HPDE6-E6E7 (cell line): ENCODE results near the gene CD48.
"Not testable (repeated sequence)": the region's sequence is repeated elsewhere in the genome, so short reads cannot be mapped to it uniquely, and the experiment has no call there.

ENCODE experiments used
- DNase-seq: peaks from one replicate; pipeline ENCODE4 v3.0.0; 2011; ENCODE audit warnings: missing footprints; ENCODE audit errors: extremely low spot score

CD48 gene

DNA sequence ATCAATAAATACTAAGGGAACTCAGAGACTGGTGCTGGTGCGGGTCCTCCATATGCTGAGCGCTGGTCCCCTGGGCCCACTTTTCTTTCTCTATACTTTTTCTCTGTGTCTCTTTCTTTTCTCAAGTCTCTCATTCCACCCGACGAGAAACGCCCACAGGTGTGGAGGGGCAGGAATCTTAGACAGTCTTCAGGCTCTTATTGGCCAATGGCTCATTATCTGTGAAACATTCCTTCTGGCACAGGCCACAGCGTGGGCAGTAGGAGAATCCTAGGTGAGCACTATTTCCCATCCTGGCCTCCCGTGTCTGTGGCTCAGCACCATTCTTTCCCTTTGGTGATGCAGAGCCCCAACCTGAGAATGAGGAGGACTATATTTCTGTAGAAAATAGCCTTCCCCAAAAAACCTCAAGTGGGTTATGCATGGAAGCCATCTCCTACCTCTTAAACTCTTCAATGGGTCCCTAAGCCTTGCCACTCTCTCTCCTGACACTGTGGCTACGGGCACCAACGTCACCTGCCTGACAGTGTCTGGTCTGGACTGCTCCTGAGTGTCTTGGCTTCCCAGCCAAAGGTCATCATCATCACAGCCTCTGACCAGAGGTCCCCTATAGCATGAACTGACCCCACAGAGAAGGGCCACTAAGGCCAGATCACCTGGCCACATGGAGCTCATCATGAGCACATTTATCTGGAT, 58.5 kb downstream of the CD48 start:
- DNase-seq: no peak

DNA sequence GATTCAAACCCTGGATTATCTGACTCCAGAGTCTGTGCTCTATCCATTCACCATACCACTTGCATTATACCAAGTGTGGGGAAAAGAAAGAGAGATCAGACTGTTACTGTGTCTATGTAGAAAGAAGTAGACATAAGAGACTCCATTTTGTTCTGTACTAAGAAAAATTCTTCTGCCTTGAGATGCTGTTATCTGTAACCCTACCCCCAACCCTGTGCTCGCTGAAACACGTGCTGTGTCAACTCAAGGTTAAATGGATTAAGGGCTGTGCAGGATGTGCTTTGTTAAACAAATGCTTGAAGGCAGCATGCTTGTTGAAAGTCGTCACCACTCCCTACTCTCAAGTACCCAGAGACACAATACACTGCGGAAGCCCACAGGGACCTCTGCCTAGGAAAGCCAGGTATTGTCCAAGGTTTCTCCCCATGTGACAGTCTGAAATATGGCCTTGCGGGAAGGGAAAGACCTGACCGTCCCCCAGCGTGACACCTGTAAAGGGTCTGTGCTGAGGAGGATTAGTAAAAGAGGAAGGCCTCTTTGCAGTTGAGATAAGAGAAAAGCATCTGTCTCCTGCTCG, 59.5 kb downstream of the CD48 start:
- DNase-seq: not testable (repeated sequence)

DNA sequence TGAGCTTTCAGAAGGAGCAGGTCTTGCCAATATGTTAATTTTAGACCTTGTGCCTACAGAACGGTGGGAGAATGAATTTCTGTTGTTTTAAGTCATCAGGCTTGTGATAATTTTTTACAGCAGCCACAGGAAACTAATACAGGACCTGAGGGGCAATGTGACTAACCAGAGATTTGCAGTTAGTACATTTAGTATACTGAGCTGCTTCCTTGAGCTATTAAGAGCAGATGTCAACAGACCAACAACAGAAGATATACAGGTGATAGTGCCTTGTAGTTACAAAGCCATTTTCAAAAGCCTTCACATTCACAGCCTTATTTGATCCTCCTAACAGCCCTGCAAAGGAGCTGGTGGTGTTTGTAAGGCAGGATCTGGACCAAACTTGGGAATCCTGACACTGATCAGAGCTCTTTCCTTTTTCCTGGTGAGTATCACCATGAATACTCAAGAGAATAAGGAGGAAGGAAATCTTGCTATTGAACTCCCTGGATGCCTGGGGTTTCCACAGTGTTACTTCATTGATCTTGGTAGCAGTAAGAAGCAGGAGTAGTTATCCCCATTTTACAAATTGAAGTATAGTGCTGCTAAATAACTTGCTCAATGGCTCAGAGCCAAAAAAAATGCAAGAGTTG, 60.1 kb downstream of the CD48 start:
- DNase-seq: no peak

DNA sequence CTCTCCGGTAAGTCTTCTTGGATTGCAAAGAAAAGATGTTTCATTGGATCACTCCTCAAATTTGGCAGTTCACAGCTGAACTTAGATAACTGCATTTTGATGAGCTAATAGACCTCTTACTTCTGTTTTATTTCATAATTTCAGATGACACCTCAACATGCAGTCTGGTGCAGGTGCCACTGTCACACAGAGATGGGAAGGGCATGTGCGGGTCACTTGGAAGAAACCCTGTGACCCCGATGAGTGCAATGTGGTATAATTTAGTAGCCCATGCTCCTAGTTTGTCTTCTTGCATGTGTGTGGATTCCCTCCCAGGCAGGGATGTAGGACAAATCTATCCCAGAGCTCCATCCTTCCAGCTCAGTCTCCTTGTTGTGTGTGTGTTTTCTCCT, 64.3 kb downstream of the CD48 start:
- DNase-seq: no peak

DNA sequence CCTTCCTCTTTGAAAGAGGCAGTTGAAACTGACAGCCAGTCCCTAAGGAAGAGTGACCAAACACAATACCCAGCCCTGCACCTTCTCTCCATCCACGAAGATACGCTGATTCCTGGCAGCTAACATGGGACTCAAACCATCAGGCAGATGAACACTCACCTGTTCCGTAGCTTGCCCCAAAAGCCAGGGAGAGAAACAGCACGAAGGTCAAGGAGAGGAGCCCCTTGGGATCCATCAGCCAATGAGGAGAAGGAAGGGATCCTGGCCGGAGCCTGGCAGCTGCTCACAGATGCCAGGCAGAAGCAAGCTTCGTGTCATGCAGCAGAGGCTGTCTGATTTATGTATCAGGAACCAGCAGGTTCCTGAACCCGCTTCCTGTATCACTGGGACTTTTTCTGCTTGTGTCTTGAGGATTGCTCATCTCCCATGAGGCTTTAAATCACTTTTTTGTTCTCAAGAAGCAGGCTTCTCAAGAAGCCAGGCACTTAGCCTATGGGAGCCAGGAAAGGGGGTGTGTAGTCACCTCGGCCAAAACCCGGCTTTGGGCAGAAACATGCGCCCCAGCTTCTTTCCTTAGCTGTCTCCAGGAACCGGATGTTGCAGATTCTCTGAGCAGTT, 64.8 kb downstream of the CD48 start, which contains the start of gene SLAMF1:
SLAMF1 (minus strand) TSS at position 334 of the 618 bp plus-strand sequence; CDS start at position 235, 99 bp downstream.
- no peak for DNase-seq

DNA sequence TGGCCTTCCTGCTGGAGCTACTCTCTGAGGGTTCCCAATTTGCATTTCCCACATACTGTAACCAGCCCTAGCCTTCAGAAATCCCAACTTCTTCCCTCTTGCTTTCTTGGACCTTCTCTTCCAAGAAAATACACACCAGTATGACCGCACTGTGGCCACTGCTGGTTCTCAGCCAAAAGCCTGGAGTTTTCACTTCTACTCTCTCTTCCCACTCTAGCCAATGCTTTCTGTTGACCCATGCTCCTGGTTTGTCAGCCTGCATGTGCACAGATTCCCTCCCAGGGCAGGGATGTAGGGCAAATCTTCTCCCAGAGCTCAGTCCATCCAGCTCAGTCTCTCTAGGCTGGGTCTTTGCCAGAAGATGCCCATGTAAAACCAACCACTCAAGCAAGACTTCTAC, 65.4 kb downstream of the CD48 start:
- DNase-seq: no peak

DNA sequence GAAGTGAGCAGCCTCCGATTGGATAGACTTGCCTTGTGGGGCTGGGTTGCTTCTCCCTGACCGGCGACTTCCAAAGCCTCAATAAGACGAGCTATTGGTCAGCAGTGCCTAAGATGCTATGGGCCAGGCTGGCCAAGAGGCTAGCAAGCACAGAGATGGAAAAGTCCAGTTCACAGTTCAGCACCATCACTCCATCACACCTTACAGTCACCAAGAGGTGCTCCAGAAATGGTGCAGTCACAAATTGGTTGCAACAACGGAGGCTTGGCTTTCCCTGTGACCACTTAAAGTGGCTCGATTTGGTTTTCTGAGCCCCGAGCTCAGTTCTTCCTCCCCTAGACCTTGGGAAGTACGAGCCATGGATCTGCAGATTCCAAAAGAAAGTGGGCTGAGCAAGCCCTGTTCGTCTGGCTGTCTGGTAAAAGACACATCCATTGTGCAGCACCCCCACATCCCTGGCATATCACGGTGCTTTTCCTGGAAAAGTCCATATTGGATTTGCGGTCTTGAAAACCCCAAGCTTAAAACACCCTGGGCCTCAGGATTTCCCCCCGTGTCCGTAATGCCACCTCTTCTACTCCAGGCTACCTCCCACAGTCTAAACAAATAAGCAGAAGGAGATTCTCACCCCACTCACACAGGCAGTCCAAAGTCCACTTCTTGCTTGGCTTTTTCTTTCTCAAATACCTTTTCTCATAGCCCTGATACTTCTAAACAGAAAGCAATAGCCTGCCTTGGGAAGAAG, 66.1 kb downstream of the CD48 start:
- no peak for DNase-seq

DNA sequence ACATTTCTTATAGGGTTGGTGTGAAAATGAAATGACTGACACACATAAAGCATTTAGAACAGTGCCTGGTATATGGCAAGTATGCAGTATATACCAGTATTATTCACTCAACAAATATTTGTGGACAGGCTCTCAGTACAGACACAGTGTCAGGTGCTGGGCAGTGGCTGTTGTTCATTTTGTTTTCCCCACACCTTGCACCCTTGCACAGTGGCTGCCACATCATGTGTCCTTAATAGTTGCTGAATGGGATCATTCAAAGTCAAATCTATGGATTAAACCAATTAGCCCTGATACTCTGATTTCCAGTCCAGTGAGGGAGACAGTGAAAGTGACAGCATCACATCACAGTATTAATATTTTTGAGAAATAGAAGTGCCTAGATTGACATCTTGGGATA, 67.2 kb downstream of the CD48 start:
- no peak for DNase-seq

DNA sequence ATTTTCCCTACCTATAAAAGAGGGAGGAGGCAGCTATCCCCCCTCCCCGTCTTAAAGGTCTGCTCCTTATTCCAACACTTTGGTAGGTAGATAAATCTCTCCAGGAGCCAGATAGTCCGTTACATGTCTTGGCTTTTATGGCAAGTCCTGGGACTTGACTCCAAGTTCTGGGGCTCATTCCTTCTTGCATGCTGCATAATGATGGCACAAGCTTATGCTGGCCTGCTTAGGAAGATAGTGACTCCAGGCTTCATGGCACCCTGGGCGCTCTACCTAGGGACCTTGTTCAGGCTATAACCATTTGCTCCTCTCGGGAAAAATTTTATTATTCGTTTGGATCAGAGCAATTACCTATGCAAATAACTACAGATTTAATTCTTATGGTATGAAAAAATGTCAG, 68.5 kb downstream of the CD48 start:
- DNase-seq: no peak

DNA sequence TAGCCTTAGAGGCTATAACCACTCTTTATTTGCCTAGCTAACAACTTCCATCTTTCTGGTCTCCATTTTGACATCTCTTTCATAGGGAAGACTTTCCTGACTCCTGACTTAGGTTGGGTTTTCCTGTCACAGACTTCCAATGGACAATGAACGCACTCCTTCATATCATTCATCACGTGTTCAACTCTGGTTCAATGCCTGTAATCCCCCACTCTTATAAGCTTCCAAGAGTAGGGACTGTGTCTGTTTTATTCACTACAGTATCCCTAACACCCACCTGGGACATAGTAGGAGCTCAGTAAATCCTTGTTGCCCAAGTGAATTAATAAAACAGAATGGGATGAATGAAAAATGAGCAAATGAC, 69.4 kb downstream of the CD48 start:
- DNase-seq: no peak

DNA sequence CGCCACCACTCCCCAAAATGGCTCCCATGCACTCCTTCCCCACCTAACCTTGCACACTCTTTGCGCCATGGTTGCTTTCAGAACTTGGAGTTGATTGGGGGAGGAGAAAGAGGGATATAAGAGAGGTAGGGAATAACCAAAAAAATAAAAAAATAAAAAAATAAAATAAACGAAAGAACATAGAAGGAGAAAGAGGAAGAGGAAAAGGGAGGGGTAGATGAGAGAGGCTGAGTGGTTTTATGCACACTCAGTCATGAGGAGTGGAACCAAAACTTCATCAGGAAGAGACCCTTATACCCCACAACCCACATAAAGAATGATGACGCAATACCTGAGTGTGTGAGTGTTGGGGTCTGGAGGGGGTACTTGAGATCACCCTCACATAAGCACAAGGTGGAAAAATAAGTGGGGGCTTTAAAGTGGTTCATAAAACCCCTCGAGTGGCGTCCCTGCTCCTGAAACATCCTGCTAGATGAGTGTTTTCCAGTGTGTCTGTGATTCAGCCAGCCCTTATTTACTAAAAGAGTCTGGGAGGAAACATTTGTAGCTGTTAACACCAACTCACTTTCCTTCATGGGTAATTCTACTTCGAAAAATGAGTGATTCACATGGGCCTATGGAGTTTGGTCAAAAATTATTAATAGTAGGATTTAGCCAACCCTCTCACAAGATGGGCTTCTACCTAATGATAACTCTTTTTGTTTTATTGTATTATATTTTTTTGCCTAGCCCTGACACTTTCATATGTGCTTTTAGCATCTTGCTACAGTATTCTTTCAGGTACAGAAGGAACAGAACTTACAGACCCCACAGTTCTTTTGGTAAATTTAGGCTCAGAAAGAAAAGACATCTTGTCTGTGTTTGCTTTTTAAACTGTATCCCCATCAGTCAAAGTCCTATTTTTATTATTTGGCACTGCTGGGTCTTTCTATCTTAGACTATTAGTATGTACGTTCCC, 70.0 kb downstream of the CD48 start:
- no peak for DNase-seq

DNA sequence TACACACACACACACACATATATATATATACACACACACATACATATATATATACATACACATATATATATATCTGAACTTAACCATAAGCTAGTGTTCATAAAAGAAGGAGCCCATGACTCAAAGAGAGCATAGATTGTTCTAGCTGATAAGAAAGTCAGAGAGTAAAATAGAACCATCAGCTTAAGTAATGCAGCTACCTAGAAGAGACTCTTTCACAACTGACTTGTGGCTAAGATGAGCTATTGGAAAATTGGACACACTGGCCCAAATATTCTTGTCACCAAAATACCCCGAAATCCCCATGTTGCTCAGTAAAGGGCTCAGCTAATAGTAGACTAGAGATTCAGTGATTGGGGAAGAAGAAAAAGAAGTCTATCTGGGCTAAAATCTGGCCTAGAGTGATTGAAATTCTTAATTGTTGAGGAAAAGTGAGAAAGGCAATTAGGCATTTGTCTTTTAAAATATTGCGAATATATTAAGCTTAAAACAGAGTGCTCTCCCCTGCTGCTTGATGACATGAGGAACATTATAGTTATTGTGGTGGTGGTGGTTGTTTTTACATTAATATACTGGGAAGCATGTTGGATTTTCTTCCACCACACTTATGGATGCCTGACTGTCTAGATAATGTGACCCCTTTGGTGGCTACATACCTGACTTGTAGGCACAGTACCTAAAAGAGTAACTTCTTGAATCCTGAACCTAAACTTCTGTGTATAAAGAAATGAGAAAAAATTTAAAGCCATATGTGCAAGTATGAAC, 71.1 kb downstream of the CD48 start:
- no peak for DNase-seq

DNA sequence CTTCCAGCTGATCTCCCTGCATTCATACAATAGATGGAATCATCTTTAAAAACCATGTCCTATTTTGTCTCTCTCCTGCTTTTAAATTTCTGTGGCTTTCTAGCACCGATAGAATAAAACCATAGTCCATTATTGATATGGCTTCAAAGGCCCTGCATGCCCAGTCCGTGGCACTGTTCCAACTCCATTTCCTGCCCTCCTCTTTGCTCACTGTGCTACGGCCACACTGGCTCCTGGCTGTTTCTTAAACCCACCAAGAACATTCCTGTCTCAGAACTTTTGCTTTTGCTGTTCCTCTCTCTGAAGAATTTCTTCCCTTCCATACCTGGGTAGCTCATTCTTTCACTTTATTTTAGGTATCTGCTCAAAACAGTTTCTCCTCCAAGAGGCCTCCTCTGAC, 72.0 kb downstream of the CD48 start:
- no peak for DNase-seq

DNA sequence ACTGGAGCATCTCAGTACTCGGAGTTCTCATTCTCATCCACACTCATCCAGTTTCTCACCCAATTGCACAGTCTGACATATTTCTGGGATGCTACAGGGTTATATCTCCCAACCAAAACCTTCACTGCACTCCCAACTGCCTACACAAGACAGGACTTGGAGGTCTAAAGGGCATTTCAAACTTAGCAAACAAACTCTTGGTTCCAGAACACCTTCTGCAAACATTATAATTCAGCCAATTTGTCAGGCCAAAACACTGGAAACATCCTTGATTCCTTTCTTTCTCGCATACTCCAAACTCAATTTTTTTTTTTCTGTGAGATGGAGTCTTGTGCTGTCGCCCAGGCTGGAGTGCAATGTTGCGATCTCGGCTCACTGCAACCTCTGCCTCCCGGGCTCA, 72.7 kb downstream of the CD48 start:
- no peak for DNase-seq

DNA sequence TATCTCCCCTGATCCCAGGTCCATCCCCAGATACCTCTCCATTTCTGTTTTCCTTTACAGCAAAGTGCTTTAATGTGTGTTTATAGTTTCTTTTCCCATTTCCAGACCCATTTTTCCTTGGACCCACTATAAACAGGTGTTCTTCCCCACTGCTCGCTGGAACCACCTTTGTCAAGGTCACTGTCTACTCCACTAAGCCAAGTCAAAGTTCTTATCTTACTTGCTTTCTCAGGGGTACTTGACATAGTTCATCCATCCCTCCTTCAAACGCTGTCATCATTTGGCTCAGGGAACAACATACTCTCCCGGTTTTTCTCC, 73.1 kb downstream of the CD48 start:
- no peak for DNase-seq

DNA sequence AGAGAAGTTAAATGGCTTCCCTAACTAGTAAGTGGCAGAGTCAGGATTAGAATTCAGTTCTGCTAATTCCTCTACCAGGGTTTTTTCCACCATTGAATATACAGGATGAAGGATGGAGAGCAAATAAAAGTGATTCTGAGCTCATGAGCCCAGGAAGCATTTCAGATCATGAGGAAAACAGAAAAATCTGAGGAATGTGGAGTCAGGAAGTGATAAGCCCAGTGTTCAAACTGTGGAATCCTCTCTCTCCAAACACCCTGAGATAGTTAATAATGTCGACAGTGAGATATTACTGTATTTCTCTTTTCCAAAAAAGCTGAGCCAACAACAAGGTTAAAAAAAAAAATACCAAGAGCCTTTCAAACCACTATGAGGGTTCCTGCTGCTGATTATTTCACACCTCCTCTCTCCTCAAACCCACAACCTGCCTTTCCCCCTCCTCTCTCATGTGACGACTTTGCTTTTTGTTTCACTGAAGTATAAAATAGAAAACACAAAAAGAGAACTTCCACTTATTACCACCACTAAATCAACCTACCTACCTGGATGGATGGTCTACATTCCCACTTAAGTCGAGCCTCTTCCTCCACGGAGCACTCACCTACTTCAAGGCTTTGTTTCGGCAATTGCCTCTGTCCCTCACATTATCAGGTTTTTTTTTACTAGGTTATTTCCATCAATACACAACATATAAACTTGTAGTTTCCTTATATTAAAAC, 73.6 kb downstream of the CD48 start:
- DNase-seq: no peak

DNA sequence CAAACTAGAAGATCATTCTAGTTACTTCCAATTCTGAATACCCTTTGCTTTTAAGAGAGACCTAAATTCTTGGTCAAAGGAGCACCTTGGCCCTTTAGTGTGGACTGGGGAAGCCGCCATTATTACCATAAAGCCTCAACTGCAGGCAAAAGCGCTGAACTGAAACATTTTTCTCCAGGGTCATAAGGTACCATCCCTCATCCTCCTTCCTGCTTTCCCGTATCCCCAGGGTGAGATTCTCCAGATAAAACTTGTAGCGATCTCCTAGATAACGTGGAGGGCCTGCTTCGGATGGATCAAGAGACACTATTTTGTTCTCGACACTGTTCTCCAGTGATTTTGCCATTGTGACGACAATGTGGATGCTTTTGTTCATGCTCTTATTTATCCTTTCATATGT, 74.6 kb downstream of the CD48 start:
- no peak for DNase-seq

DNA sequence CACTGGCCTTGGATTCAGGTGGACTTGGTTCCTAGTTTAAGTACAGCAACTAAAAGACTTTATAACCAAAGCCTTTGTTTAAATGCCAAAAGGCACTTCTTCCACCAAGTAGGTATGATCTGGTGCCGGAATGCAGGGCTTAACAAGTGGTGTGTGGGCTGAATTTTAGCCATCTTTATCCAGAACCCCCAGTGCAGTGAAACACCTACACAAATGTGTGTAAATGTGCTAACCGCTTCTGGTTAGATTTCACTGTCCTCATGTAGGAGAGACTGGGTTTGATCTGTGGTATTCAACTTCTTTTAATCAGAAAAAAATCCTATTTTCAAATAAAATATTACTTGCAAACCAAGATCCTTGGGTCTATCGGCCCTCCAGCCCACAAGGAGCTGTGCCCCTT, 75.1 kb downstream of the CD48 start:
- no peak for DNase-seq

DNA sequence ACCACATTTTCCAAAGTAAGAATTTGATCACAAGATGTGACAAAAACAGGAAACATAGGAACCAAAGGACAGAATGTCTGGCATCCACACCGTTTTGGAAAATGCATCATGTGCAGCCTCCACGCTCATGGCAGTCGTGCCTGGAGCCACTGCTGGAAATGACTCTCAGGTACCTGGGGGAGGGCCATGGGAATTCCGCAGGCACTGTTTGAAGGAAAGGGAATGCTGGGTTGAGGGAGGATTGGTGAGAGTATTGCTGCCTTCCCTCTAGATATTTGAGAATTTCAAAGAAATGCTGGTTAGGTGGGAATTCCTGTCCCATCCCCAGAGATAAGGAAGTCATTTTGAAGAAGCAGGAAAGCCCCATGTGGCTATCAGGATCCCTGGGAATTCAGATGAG, 75.5 kb downstream of the CD48 start:
- DNase-seq: no peak
